Upper lobe of right lung (tissue), 1 donor: ENCODE results near the gene RAD9A. TPM values are rescaled to one million over a fixed set of nuclear protein-coding genes. Genes with fewer than 3 reads are reported as not detected.

Source experiments
- total RNA-seq: library from RNA; stranded (reverse); fragmentation: NEBNext Ultra II Directional; extraction: Animal tissue kit (Norgen Biotek cat#: 25700); gene quantifications from one replicate; pipeline ENCODE4 v1.2.1, GENCODE V29; 2021
- donor health status: DM: no; HTN: yes; CAD: no; lungs with severe emphysema.

RAD9A gene
- total RNA-seq, 1 donor from 2014 or later, result 20.7 TPM

Other genes starting within 250 kb of the RAD9A start
- gene GRK2, start 125.5 kb upstream of the RAD9A start, total RNA-seq, result 98.4 TPM
- 59.4 TPM for gene ANKRD13D, start 102.7 kb upstream of the RAD9A start, total RNA-seq
- 36.4 TPM for gene SSH3, start 88.5 kb upstream of the RAD9A start, total RNA-seq
- 69.3 TPM for gene POLD4, start 38.4 kb upstream of the RAD9A start, total RNA-seq
- 4.0 TPM for gene CLCF1, start 18.4 kb upstream of the RAD9A start, total RNA-seq
- 134 TPM for gene PPP1CA, start 9.9 kb downstream of the RAD9A start, total RNA-seq
- gene TBC1D10C, start 12.1 kb downstream of the RAD9A start, total RNA-seq, result 26.8 TPM
- gene CARNS1, start 23.7 kb downstream of the RAD9A start, total RNA-seq, result 2.7 TPM
- gene RPS6KB2, start 36.5 kb downstream of the RAD9A start, total RNA-seq, result 40.0 TPM
- 17.7 TPM for gene PTPRCAP, start 45.7 kb downstream of the RAD9A start, total RNA-seq
- gene CORO1B, start 51.5 kb downstream of the RAD9A start, total RNA-seq, result 132 TPM
- not detected for gene GPR152, start 60.7 kb downstream of the RAD9A start, total RNA-seq
- gene CABP4, start 63.4 kb downstream of the RAD9A start, total RNA-seq, result 3.2 TPM
- gene TMEM134, start 77.3 kb downstream of the RAD9A start, total RNA-seq, result 46.9 TPM
- gene AIP, start 91.0 kb downstream of the RAD9A start, total RNA-seq, result 87.0 TPM
- gene PITPNM1, start 113.4 kb downstream of the RAD9A start, total RNA-seq, result 38.2 TPM
- gene CDK2AP2, start 116.2 kb downstream of the RAD9A start, total RNA-seq, result 84.2 TPM
- gene CABP2, start 131.5 kb downstream of the RAD9A start, total RNA-seq, result not detected
- 751 TPM for gene GSTP1, start 191.8 kb downstream of the RAD9A start, total RNA-seq
- 141 TPM for gene NDUFV1, start 214.9 kb downstream of the RAD9A start, total RNA-seq
- gene NUDT8, start 238.0 kb downstream of the RAD9A start, total RNA-seq, result 12.2 TPM
- gene TBX10, start 247.8 kb downstream of the RAD9A start, total RNA-seq, result not detected